HG02623 (cell line): ENCODE results near the gene RPS17.
"Not testable (repeated sequence)": the region's sequence is repeated elsewhere in the genome, so short reads cannot be mapped to it uniquely, and the experiment has no call there.

Experiments
- ATAC-seq: cut with Tn5 transposase; IDR thresholded peaks from one replicate; pipeline ENCODE4 v1.9.1; 2021; ENCODE audit warnings: moderate library complexity; ENCODE audit not compliant: unreplicated experiment

RPS17 gene

GRCh38 chr15:82548700-82549099 is 8.4 kb upstream of the RPS17 start:
- no peak for ATAC-seq

DNA sequence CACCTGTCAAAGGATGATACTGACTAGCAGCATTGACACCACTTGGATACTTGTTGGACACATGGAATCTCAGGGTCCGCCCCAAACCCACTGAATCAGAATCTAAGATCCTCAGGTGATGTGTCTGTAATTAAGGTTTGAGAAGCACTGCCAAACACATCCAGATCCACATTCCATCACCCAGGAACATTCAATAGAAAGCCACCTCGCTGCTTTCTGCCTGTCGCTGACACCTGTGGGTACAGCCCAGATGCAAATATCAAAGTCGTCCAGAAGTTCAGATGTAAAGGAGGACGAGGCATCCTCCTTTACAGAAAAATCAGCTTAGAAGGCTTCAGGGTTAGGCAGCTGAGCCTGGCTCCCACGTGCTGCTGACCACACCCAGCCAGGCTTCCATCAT is 5.2 kb upstream of the RPS17 start:
- ATAC-seq = no peak

- ATAC-seq = no peak
Measured at GRCh38 chr15:82545002-82545401, 4.7 kb upstream of the RPS17 start.

- ATAC-seq = no peak
Measured at GRCh38 chr15:82544431-82544830, 4.2 kb upstream of the RPS17 start.

GRCh38 chr15:82543160-82543559 is 2.9 kb upstream of the RPS17 start:
- ATAC-seq = no peak

- ATAC-seq = no peak
Measured at GRCh38 chr15:82540984-82541431, 751 bp upstream of the RPS17 start.

- no peak for ATAC-seq
Measured at GRCh38 chr15:82539691-82540054, 584 bp downstream of the RPS17 start.

DNA sequence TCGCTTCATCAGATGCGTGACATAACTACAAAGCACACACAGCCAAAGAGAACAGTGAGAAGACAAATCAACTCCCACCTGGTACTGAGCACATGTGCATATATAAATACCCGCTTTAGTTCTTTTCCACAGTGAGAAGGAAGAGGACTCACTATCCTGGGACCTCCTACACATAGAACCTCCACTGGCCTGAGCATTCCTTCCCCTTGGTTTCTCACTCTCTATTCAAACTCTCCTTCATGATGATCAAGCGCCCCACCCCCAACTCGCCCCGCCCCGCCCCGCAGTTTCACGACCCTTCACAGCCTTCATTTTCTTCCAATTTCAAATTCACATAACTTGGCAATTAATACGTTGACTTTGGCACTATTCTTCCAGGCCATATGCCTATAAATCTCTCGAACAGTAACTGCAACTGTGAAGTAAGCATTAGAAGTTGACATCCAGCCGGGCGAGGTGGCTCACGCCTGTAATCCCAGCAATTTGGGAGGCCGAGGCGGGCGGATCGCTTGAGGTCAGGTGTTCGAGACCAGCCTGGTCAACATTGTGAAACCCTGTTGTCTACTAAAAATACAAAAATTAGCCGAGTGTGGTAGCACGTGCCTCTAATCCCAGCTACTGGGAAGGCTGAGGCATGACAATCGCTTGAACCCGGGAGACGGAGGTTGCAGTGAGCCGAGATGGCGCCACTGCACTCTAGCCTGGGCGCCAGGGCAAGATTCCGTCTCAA is 1.1 kb downstream of the RPS17 start:
- no peak for ATAC-seq

- ATAC-seq = no peak
Measured at GRCh38 chr15:82537351-82537908, 2.8 kb downstream of the RPS17 start.

DNA sequence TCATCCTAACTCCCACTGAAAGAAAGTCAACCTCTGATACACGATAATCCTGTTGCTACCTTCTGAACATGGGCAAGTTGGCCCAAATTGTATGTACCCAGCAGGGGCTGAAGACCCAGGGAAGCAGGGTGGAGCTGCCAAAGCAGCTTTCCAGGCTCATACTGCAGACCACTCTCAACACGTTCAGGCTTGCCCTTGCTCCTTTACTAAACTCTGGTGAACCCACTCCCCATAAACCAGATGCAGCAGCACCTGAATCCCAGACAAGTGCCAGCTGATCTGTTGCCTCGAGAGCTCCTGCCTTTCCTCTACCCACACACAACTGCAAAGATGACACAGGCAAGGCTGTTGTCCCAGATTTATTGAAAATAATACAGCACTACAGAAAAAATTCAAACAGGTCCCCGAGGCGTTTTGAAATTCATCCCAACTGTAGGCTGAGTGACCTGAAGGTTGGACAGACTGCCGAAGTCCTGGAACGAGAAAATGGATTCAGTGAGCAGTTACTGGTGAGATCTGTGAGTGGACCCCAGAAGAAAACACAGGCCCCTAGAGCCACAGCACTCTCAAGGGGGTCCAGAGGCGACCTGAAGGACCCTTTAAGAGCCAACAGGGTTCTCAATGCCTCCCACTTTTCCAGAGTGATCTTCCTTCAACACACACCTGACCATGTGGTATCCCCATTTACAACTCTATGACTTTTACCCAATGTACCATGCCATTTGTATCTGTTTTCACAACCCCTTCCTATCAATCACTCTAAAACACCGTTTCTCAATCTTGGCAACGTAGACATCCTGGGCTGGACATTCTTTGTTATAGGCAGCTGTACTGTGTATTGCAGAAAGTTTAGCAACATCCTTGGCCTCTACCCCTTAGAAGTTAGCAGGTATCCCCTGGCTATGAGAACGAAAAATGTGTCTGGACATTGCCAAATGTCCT is 3.6 kb downstream of the RPS17 start:
- ATAC-seq = no peak

- no peak for ATAC-seq
Measured at GRCh38 chr15:82535566-82536408, 4.5 kb downstream of the RPS17 start.

DNA sequence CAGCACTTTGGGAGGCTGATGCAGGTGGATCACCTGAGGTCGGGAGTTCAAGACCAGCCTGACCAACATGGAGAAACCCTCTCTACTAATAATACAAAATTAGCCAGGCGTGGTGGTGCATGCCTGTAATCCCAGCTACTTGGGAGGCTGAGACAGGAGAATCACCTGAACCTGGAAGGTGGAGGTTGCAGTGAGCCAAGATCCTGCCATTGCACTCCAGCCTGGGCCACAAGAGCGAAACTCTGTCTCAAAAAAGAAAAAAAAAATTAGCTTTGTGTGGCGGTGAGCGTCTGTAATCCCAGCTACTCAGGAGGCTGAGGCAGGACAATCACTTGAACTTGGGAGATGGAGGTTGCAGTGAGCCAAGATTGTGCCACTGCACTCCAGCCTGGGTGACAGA is 5.1 kb downstream of the RPS17 start:
- ATAC-seq = not testable (repeated sequence)

- not testable (repeated sequence) for ATAC-seq
Measured at GRCh38 chr15:82534457-82534861, 5.8 kb downstream of the RPS17 start.

GRCh38 chr15:82533801-82534200 is 6.5 kb downstream of the RPS17 start:
- ATAC-seq = no peak

- ATAC-seq = no peak
Measured at GRCh38 chr15:82532991-82533481, 7.2 kb downstream of the RPS17 start.

DNA sequence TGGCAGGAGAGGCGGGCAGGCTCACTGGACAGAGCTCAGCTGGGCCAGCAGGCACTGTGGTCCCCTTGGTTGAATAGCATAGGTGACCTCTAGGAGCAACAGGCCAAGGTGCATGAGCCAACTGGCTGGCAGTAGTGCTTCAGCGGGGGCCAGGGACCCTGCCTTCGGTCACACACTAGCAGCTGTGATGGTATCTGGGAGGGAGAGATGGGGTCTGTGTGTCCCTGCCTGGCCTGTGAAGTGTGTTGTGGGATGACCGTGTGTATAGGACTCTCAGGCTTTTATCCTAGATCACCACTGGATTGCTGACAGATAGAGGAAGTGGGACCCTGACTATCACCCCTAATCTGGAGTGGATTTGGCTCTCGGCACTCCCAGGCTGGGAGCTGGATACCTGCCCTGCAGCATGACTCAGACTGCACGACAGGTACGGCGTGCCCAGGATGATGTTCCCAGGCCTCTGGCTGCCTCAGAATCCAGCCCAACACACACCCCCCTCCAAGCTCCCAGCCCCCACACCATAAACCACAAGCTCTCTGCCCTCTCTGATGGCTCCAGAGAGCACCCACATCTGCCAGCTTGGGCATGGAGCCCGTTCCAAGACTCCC is 7.8 kb downstream of the RPS17 start:
- ATAC-seq = no peak

DNA sequence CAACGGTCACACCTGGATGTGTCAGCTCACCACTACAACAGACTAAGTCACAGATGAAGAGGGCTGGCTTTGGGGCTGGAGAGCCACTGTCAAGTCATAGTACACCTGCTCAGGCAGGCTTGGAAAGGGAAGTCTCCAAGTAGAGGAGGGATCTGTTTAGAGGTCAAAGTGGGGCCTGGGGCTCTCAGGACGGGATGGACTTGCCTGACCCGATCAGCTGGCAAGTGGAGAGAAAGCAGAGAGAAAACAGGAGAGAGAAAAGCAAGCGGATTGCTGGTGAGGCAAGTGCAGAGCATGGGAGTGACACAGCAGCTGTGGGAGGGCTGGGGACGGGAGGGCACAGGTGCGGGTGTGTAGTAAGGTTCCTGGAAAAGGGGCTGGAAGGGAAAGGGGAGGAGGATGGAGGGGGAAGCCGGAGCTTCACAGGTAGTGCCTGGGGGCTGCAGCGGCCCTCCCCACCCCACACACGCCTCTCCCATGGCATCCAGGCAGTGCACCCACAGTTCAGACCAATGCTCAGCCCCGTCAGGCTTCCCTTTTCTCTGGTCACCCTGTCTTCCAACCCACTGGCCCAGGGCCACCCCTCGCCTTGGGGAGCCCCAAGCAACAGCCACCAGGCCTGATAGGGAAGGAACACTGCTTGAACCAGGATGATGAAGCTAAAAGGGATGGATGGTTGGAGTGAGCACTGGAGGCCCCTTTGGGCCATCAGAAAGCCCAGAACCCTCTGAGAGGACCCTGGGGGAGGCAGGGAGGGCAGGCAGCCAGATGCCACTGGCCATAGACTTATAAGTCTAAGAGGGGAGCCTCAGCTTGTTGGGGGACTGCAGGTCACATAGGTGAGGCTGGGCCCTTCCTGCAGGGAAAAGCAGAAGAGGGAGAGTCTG is 8.5 kb downstream of the RPS17 start:
- no peak for ATAC-seq

DNA sequence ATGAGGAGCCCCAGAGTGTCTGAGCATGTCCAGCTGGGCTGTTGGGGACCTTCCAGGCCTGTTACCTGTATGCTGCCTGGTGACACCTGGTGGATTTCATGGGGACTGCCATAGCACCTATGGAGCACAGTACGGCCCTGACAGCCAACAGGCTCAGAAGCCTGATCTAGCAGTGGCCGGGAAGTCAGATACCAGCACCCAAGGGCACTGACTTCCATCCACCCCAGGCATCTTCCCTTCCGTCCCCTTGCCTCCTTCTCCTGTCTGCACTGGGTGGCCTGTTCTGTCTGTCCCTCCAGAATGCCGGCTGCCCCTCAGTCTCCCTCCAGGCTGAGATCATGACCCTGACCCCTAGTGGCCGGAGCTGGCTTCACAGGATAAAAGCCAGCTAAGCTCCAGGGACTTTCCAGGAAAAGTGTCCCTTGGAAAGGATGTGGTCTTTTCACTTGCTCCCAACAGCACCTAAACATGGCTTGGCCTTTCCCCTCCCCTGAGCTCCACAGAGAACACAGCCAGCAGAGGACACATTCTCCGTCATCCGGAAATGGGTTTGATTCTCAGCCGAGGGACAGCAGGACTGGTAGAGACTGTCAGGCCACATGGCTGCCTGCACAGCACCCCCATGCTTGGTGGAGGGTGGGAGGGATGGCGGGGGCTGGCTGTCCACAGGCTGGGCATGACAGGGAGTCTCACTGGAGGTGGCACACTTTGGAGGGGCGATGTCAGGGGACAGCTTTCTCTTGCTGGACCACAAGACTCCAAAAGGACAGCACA is 9.5 kb downstream of the RPS17 start:
- peak; percentile 55 for ATAC-seq

- ATAC-seq = no peak
Measured at GRCh38 chr15:82530006-82530405, 10.3 kb downstream of the RPS17 start.
